ENCODE measurements around the gene OR5K2.

Gene OR5K2

DNA sequence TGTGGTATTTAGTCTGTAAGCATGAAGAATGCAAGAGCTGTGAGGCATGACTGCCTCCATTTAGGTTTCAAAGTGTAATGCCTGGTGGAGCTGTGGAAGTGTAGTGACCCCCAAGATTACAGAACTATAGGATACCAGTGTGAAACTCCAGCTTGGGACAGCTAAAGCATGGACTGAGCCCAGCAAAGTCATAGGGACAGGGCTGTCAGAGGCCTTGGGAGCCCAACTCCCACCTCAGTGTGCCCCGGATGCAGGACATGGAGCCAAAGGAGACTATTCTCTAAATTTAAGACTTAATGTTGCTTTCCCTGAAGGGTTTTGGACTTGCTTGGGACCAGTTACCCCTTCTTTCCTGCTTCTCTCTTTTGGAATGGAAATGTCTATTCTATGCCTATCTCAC, 45.1 kb downstream of the OR5K2 start:
- Histone ChIP-seq H3K4me1 (ENCODE audit: control insufficient read depth, insufficient read depth, low read length) (no peaks in the 10 kb centered on the region), H3K4me3 (ENCODE audit: low read depth, low read length) (no peak overlapping the region), H3K9ac (ENCODE audit: low read depth, low read length) (no peak overlapping the region), H3K27me3 (ENCODE audit: control insufficient read depth, insufficient read depth, low read length) (no peaks in the 10 kb centered on the region), H3K36me3 (ENCODE audit: control insufficient read depth, insufficient read depth, low read length) (no peaks in the 10 kb centered on the region), H3K9me3 (ENCODE audit: control insufficient read depth, insufficient read depth, low read length) (no peaks in the 10 kb centered on the region)

DNA sequence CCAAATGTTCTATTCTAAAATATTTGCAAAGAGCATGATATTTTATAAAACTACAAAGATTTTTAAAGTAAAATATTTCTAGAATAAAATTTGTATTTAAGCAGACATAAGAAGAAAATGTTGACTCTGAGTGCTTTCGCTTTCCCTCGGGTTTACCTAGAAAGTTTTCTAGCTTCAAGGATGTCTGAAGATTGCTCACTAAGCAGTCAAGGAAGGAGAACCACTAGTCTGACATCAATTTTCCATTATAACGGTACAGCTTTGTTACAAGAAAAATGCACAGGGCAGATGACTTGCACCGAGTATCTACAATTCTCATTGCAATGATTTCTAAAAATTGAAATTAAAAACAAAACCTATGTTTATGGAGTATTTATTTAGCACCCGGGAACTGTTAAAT, 48.5 kb downstream of the OR5K2 start:
- Histone ChIP-seq H3K27me3 (ENCODE audit: control insufficient read depth, insufficient read depth, low read length) (no peaks in the 10 kb centered on the region), H3K9me3 (ENCODE audit: control insufficient read depth, insufficient read depth, low read length) (no peaks in the 10 kb centered on the region), H3K4me3 (ENCODE audit: low read depth, low read length) (no peak overlapping the region), H3K4me1 (ENCODE audit: control insufficient read depth, insufficient read depth, low read length) (no peaks in the 10 kb centered on the region), H3K9ac (ENCODE audit: low read depth, low read length) (no peak overlapping the region), H3K36me3 (ENCODE audit: control insufficient read depth, insufficient read depth, low read length) (no peaks in the 10 kb centered on the region)

Measured in iPS-15b (cell line).